ENCODE results near the gene STX2. TPM values are rescaled to one million over a fixed set of nuclear protein-coding genes. Genes with fewer than 3 reads are reported as not detected.

Gene STX2
- total RNA-seq, 2 donors from 2014 or later: 18.2 to 20.2 TPM

- H3K4me1 ChIP-seq (ENCODE audit: control insufficient read depth, insufficient read depth, low read length): no peaks in the 10 kb centered on the region
- Mint-ChIP-seq H3K27me3 (ENCODE audit: insufficient read depth) (peaks cover 3% of the 10 kb centered on the region), H3K9me3 (peaks cover 4% of the 10 kb centered on the region), H3K36me3 (ENCODE audit: low read depth) (no peaks in the 10 kb centered on the region), H3K4me3 (no peak overlapping the region), H3K27ac (no peak overlapping the region), H3K4me1 (peaks cover 7% of the 10 kb centered on the region)
- no peaks in the 10 kb centered on the region for H3K9me3 ChIP-seq (ENCODE audit: control insufficient read depth, low read length)
- no peaks in the 10 kb centered on the region for H3K27me3 ChIP-seq (ENCODE audit: control insufficient read depth, insufficient read depth, low read length, poor library complexity, severe bottlenecking)
- no peak for TF ChIP-seq CTCF (conservative IDR thresholded peaks at IDR 0.05)
- no peak for DNase-seq
- no peak overlapping the region for H3K27ac ChIP-seq (ENCODE audit: low read depth, low read length)
- H3K36me3 ChIP-seq (ENCODE audit: control insufficient read depth, insufficient read depth, low read length): no peaks in the 10 kb centered on the region
- H3K4me3 ChIP-seq (ENCODE audit: low read length): no peak overlapping the region
- 94 to 100% methylated on average over 2 to 3 of the region's 4 CpGs for WGBS, 2 experiments (ENCODE audit: insufficient coverage in 1 of 2, insufficient read length in 1 of 2)
- no peak overlapping the region for H3K9ac ChIP-seq (ENCODE audit: extremely low read depth, low read length, poor library complexity, severe bottlenecking)
These were observed 93.1 kb downstream of the STX2 start for GRCh38 chr12:130745921-130746320.

GRCh38 chr12:130744274-130744673 is 94.8 kb downstream of the STX2 start:
- Histone ChIP-seq H3K36me3 (ENCODE audit: control insufficient read depth, insufficient read depth, low read length) (no peaks in the 10 kb centered on the region), H3K27ac (ENCODE audit: low read depth, low read length) (no peak overlapping the region), H3K27me3 (ENCODE audit: control insufficient read depth, insufficient read depth, low read length, poor library complexity, severe bottlenecking) (no peaks in the 10 kb centered on the region), H3K4me3 (ENCODE audit: low read length) (no peak overlapping the region), H3K9me3 (ENCODE audit: control insufficient read depth, low read length) (no peaks in the 10 kb centered on the region), H3K9ac (ENCODE audit: extremely low read depth, low read length, poor library complexity, severe bottlenecking) (no peak overlapping the region), H3K4me1 (ENCODE audit: control insufficient read depth, insufficient read depth, low read length) (no peaks in the 10 kb centered on the region)
- peaks cover 3% of the 10 kb centered on the region for H3K27me3 Mint-ChIP-seq (ENCODE audit: insufficient read depth)
- no peak overlapping the region for H3K4me3 Mint-ChIP-seq
- no peak overlapping the region for H3K27ac Mint-ChIP-seq
- TF ChIP-seq CTCF (conservative IDR thresholded peaks at IDR 0.05): no peak
- DNase-seq: peak; percentile 29
- peaks cover 12% of the 10 kb centered on the region for H3K9me3 Mint-ChIP-seq
- H3K4me1 Mint-ChIP-seq: peaks cover 4% of the 10 kb centered on the region
- 77 to 82% methylated on average over 5 of the region's 5 CpGs for WGBS, 2 experiments (ENCODE audit: insufficient coverage in 1 of 2, insufficient read length in 1 of 2)
- no peaks in the 10 kb centered on the region for H3K36me3 Mint-ChIP-seq (ENCODE audit: low read depth)

DNA sequence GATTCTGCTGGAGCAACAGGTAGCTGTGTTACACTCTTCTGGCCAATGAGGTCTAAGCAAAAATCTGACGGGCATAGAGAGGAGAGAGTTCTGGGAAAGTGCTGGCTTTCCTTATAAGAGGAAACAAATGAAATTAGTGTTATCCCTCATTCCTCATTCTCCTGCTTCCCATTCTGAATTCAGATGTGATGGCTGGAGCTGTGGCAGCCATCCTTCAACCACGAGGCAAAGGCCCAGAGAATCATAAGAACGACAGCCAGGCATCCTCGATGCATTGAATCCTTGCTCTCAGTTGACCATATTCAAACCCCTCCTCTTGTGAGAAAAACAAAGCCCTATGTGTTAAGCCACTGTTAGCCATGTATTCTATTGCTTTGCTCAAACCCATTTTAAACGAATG is 95.4 kb downstream of the STX2 start:
- Histone ChIP-seq H3K9ac (ENCODE audit: extremely low read depth, low read length, poor library complexity, severe bottlenecking) (no peak overlapping the region), H3K4me3 (ENCODE audit: low read length) (no peak overlapping the region), H3K27me3 (ENCODE audit: control insufficient read depth, insufficient read depth, low read length, poor library complexity, severe bottlenecking) (no peaks in the 10 kb centered on the region), H3K27ac (ENCODE audit: low read depth, low read length) (no peak overlapping the region), H3K36me3 (ENCODE audit: control insufficient read depth, insufficient read depth, low read length) (no peaks in the 10 kb centered on the region), H3K9me3 (ENCODE audit: control insufficient read depth, low read length) (peaks cover 2% of the 10 kb centered on the region), H3K4me1 (ENCODE audit: control insufficient read depth, insufficient read depth, low read length) (no peaks in the 10 kb centered on the region)
- no peak overlapping the region for H3K4me3 Mint-ChIP-seq
- no peak for DNase-seq
- H3K27ac Mint-ChIP-seq: no peak overlapping the region
- no peak for TF ChIP-seq CTCF (conservative IDR thresholded peaks at IDR 0.05)
- peaks cover 17% of the 10 kb centered on the region for H3K9me3 Mint-ChIP-seq
- peaks cover 4% of the 10 kb centered on the region for H3K4me1 Mint-ChIP-seq
- peaks cover 3% of the 10 kb centered on the region for H3K27me3 Mint-ChIP-seq (ENCODE audit: insufficient read depth)
- H3K36me3 Mint-ChIP-seq (ENCODE audit: low read depth): no peaks in the 10 kb centered on the region
- 90 to 100% methylated on average over 4 to 5 of the region's 5 CpGs for WGBS, 2 experiments (ENCODE audit: insufficient coverage in 1 of 2, insufficient read length in 1 of 2)

Data from endodermal cell (in vitro differentiated cells).